ENCODE data around the gene MFSD12. TPM values are rescaled to one million over a fixed set of nuclear protein-coding genes. Genes with fewer than 3 reads are reported as not detected.

MFSD12 gene
- total RNA-seq, 1 donor from 2014 or later, result 46.3 TPM

DNA sequence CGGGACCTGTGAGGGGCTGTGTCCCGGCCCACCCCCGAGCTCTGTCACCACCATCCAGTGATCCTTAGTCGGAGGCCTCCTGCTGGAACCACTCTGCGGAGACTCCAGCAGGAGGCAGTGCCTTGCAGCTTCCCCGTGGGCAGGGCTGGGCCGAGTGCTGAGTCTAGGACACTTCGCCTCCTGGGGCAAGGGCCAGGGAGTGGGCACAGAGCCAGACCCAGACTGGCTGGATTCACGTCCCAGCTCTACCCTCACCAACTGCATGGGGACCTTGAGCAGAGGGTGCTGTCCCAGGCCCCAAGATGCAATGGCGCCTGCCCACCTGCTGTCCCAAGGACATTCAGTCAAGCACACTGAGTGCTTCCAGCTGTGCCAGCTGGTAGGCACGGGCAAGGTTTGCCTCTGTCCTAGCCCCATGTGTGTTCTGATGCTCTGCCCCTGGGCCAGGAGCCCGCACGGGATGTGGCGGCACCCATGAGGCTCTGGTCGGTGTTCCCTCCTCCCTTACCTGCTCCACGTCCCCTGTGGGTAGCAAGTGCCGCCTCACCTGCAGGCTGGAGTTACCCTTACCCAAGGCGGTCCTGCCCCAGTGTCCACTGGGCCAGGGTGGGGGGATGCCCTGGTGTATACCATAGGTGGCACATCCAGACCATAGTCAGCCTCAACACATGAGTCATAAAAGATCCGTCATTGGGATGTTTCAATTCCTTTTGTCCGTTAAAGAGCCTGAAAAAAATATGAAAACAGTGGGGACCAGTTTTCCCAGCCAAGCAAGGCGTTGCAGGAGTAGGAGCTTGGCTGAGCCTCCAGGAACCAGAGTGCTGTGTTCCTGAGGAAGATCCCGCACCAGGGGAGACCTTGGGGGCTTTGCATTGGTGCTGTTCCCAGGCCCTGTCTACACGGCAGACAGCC is 43.9 kb downstream of the MFSD12 start:
- Histone ChIP-seq H3K36me3 (ENCODE audit: control insufficient read depth, insufficient read depth, low read length) (peaks cover 21% of the 10 kb centered on the region), H3K4me3 (ENCODE audit: low read depth, low read length) (no peak overlapping the region), H3K27me3 (ENCODE audit: control insufficient read depth, insufficient read depth, low read length) (no peaks in the 10 kb centered on the region)
- FAIRE-seq (no peak), DNase-seq (ENCODE audit: low read depth) (no peak)
- TF ChIP-seq CTCF (IDR thresholded peaks at IDR 0.05; ENCODE audit: insufficient read depth, low read length, severe bottlenecking), result no peak

DNA sequence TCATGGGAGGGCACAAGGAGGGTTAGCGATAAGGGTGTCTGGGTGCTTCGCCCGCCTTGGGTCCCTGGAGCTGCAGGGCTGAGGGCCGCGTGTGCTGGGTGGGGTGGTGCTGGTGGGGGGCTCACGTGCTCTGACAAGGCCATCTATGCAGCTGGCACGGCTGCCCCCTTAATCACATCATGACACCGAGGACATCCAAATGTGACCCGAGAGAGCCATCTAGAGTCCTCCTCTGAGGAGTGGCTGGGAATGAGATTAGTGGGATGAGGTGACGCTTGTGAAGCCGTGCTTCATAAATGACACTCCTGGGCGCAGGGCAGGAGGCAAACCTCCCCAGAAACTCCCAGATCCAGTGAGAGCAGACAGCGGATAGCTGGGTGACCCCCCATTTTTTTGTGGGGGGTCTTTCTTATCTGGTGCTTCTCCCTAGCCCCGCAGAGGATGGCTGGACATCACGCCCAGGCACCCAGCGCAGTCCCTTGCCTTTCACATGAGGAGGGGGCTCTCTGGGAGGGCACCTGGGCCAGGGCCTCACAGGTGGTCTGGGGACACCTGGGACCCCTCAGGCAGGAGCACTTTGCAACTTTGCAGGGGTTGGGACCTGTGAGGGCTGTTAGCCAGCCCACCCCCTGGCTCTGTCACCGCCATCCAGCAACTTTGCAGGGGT is 44.7 kb downstream of the MFSD12 start:
- H3K4me3 ChIP-seq (ENCODE audit: low read depth, low read length), result no peak overlapping the region
- peaks cover 21% of the 10 kb centered on the region for H3K36me3 ChIP-seq (ENCODE audit: control insufficient read depth, insufficient read depth, low read length)
- H3K27me3 ChIP-seq (ENCODE audit: control insufficient read depth, insufficient read depth, low read length), result no peaks in the 10 kb centered on the region
- no peak for DNase-seq (ENCODE audit: low read depth)
- FAIRE-seq, result no peak
- TF ChIP-seq CTCF (IDR thresholded peaks at IDR 0.05; ENCODE audit: insufficient read depth, low read length, severe bottlenecking), result no peak

- peaks cover 20% of the 10 kb centered on the region for H3K36me3 ChIP-seq (ENCODE audit: control insufficient read depth, insufficient read depth, low read length)
These were observed 45.7 kb downstream of the MFSD12 start for GRCh38 chr19:3511506-3512251.

DNA sequence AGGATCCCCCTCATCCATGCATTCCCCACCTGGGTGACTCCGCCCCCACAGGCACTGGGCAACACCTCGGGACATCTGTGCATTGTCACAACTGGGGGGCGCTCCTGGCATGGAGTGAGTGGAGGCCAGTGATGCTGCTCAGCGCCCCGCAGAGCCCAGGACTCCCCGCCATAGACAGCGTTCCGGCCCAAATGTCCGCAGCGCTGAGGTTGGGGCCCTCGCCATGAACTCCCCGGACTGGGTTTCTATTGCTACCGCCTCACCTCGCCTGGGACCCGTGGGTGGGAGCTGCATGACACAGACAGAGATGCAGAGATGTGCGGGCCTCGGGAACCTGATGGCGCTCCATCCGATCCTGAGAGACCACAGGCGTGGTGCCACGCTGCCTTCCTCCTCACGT is 46.7 kb downstream of the MFSD12 start:
- FAIRE-seq (no peak), DNase-seq (ENCODE audit: low read depth) (no peak)
- no peak for TF ChIP-seq CTCF (IDR thresholded peaks at IDR 0.05; ENCODE audit: insufficient read depth, low read length, severe bottlenecking)
- Histone ChIP-seq H3K36me3 (ENCODE audit: control insufficient read depth, insufficient read depth, low read length) (peaks cover 16% of the 10 kb centered on the region), H3K27me3 (ENCODE audit: control insufficient read depth, insufficient read depth, low read length) (no peaks in the 10 kb centered on the region), H3K4me3 (ENCODE audit: low read depth, low read length) (no peak overlapping the region)

More at GRCh38 chr19:3511506-3512251, 45.7 kb downstream of the MFSD12 start:
- Histone ChIP-seq H3K27me3 (ENCODE audit: control insufficient read depth, insufficient read depth, low read length) (no peaks in the 10 kb centered on the region), H3K4me3 (ENCODE audit: low read depth, low read length) (no peak overlapping the region)
- no peak for TF ChIP-seq CTCF (IDR thresholded peaks at IDR 0.05; ENCODE audit: insufficient read depth, low read length, severe bottlenecking)
- no peak for DNase-seq (ENCODE audit: low read depth)
- FAIRE-seq, result no peak

DNA sequence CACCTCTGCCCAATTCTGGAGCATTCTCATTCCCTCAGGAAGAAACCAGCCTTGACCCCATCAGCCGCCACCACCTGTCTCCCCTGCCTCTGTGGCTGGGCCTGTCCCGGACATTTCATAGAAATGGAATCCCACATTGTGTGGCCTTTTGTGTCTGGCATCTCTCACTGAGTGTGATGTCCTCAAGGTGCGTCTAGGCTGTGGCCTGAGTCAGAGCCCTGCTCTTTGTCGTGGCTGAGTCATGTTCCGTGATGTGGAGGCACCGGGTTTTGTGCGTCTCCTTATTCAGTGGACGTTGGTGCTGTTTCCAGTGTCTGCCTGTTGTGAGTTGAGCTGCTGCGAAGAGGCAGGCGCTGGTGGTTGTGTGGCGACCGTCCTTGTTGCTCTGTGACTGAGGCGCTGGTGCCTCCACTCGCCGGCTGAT is 47.8 kb downstream of the MFSD12 start:
- H3K27me3 ChIP-seq (ENCODE audit: control insufficient read depth, insufficient read depth, low read length), result no peaks in the 10 kb centered on the region
- TF ChIP-seq CTCF (IDR thresholded peaks at IDR 0.05; ENCODE audit: insufficient read depth, low read length, severe bottlenecking), result no peak
- H3K4me3 ChIP-seq (ENCODE audit: low read depth, low read length), result no peak overlapping the region
- FAIRE-seq (peak; percentile 87), DNase-seq (ENCODE audit: low read depth) (peak; percentile 87)
- H3K36me3 ChIP-seq (ENCODE audit: control insufficient read depth, insufficient read depth, low read length), result peaks cover 14% of the 10 kb centered on the region
